GM12878 (cell line): ENCODE data around the gene TMEM52B. TPM values are rescaled to one million over a fixed set of nuclear protein-coding genes. Genes with fewer than 3 reads are reported as not detected.

Experiments
- ATAC-seq: fragments of 200-7000 bp; cut with Tn5 transposase; 3 replicates; pipeline ENCODE4 v1.9.1; 2020; ENCODE audit warnings: mild to moderate bottlenecking, moderate library complexity
- BruUV-seq: library from RNA; stranded (reverse); fragments of 400-500 nt; replicated peaks from 2 replicates; lab custom pipeline; 2021; lab: Mats Ljungman, UMichigan
- CTCF ChIA-PET: fragments of 300-600 bp; sonication (Branson Sonifier 250); formaldehyde crosslinking; extraction: SDS; loops from one replicate; lab custom pipeline; 2021; ENCODE audit warnings: inconsistent platforms; lab: Yijun Ruan, JAX
- POLR2A ChIA-PET: fragments of 350-600 bp; formaldehyde crosslinking; extraction: SDS; loops from one replicate; lab custom pipeline; 2021; ENCODE audit warnings: inconsistent platforms; lab: Charles Lee
- RAD21 ChIA-PET: fragments of 300-600 bp; sonication (Branson Sonifier 250); formaldehyde crosslinking; loops from one replicate; lab custom pipeline; 2023; ENCODE audit warnings: antibody characterized with exemption; ENCODE audit not compliant: unreplicated experiment; lab: Charles Lee
- SMC1A ChIA-PET: fragments of 300-600 bp; sonication (Branson Sonifier 250); formaldehyde crosslinking; loops from one replicate; lab custom pipeline; 2023; ENCODE audit not compliant: unreplicated experiment, uncharacterized antibody; lab: Charles Lee
- DNase-seq: peaks from one replicate; pipeline ENCODE4 v3.0.0-alpha.2; 2011; ENCODE audit warnings: low read depth, low spot score
- FAIRE-seq: peaks from 3 replicates; lab custom pipeline; 2011; peaks lifted over from hg19 to GRCh38; lab: Jason Lieb, UNC
- H2AFZ ChIP-seq: 2 replicates; pipeline ENCODE4 v1.6.0; 2011; ENCODE audit warnings: low read depth, low read length, control low read depth; ENCODE audit not compliant: control insufficient read depth
- H3K27ac ChIP-seq: 2 replicates; pipeline ENCODE4 v1.5.1; 2011; ENCODE audit warnings: control low read depth; ENCODE audit not compliant: control insufficient read depth, insufficient read depth
- H3K27me3 ChIP-seq, 2 experiments: replicated peaks in 1 of 2; 2 replicates each; pipeline versions ENCODE4 v1.6.0 to v1.6.1; 2011; ENCODE audit warnings: low read length in 1 of 2; ENCODE audit not compliant: control insufficient read depth in 2 of 2, insufficient read depth in 2 of 2
- H3K36me3 ChIP-seq, 2 experiments: 2 replicates each; pipeline ENCODE4 v1.5.1; 2011; ENCODE audit warnings: low read length in 1 of 2; ENCODE audit not compliant: control insufficient read depth in 2 of 2, insufficient read depth in 2 of 2
- H3K4me1 ChIP-seq: 2 replicates; pipeline ENCODE4 v1.6.1; 2011; ENCODE audit warnings: mild to moderate bottlenecking, low read length, moderate library complexity, mixed read lengths; ENCODE audit not compliant: control insufficient read depth, insufficient read depth
- H3K4me2 ChIP-seq: 2 replicates; pipeline ENCODE4 v1.6.0; 2011; ENCODE audit warnings: control low read depth; ENCODE audit not compliant: control insufficient read depth, insufficient read depth
- H3K4me3 ChIP-seq: fragments of 200-600 bp; sonication (generic); 2 replicates; pipeline ENCODE4 v1.5.1; 2016
- H3K79me2 ChIP-seq: 2 replicates; pipeline ENCODE4 v1.6.0; 2011; ENCODE audit warnings: low read length; ENCODE audit not compliant: control insufficient read depth, insufficient read depth
- H3K9ac ChIP-seq: 2 replicates; pipeline ENCODE4 v1.8.0; 2011; ENCODE audit warnings: low read length, control low read depth, mixed read lengths; ENCODE audit not compliant: control insufficient read depth, insufficient read depth
- H3K9me3 ChIP-seq: replicated peaks from 3 replicates; pipeline ENCODE4 v1.5.1; 2011; ENCODE audit warnings: mild to moderate bottlenecking, low read length; ENCODE audit not compliant: control insufficient read depth, insufficient read depth
- H4K20me1 ChIP-seq: 2 replicates; pipeline ENCODE4 v1.6.0; 2011; ENCODE audit not compliant: control insufficient read depth, insufficient read depth
- NFYA ChIP-seq: IDR thresholded peaks from 2 replicates; pipeline ENCODE4 v1.6.1; 2011; ENCODE audit warnings: low read depth, mild to moderate bottlenecking, low read length, improper control_type of control experiment, borderline replicate concordance
- SMC3 ChIP-seq: IDR thresholded peaks from 2 replicates; pipeline ENCODE4 v1.6.1; 2011; ENCODE audit warnings: low read length, improper control_type of control experiment, borderline replicate concordance
- ZBTB33 ChIP-seq: fragments of 450-650 bp; IDR thresholded peaks from 2 replicates; pipeline ENCODE4 v1.6.1; 2017; ENCODE audit warnings: mild to moderate bottlenecking
- ZNF207 ChIP-seq: fragments of 450-650 bp; IDR thresholded peaks from 2 replicates; pipeline ENCODE4 v1.6.1; 2014; ENCODE audit warnings: antibody characterized with exemption, mild to moderate bottlenecking, borderline replicate concordance
- ZNF274 ChIP-seq: IDR thresholded peaks from one replicate; pipeline ENCODE4 v1.8.0; 2011; ENCODE audit not compliant: insufficient read length, insufficient read depth
- ZNF622 ChIP-seq: fragments of 450-650 bp; IDR thresholded peaks from 2 replicates; pipeline ENCODE4 v1.6.1; 2017; ENCODE audit warnings: mild to moderate bottlenecking, inconsistent platforms
- ZSCAN29 ChIP-seq: fragments of 450-650 bp; IDR thresholded peaks from 2 replicates; pipeline ENCODE4 v1.6.1; 2017; ENCODE audit warnings: mild to moderate bottlenecking, moderate library complexity
- WGBS: methylation state at CpG from one replicate; pipeline ENCODE4 v1.1.6; 2016; ENCODE audit warnings: low lambda C conversion rate; ENCODE audit not compliant: insufficient replicate concordance, insufficient coverage; ENCODE audit errors: missing lambda C conversion rate; 5-methylcytosine and 5-hydroxymethylcytosine counted together
- in situ Hi-C: fragments of 300-500 bp; cut with MboI; formaldehyde crosslinking; loops from 9 replicates; pipeline ENCODE4 v1.14.3; 2018; ENCODE audit warnings: mixed read lengths
- intact Hi-C: fragments of 100-400 bp; cut with micrococcal nuclease; formaldehyde crosslinking; loops from one replicate; pipeline ENCODE4 v1.14.2; 2022; ENCODE audit not compliant: unreplicated experiment
- polyA plus RNA-seq, 11 experiments: library from polyadenylated mRNA; depleted of rRNA in 4 of 11; unstranded in 6 of 11; stranded (reverse) in 5 of 11; fragments of >200 nt; fragmentation: Nextera tagmentation in 4 of 11; fragmentation: Illumina TruSeq in 1 of 11; extraction: Ambion mirVana in 4 of 11; extraction: Trizol in 1 of 11; gene quantifications; 1 replicate in 1 of 11; 2 replicates in 10 of 11; pipeline versions ENCODE4 v1.2.1 to v1.2.3, GENCODE V29; 2011 to 2016; ENCODE audit warnings: inconsistent platforms in 2 of 11, missing spikeins in 2 of 11, low read depth in 1 of 11
- total RNA-seq, 4 experiments: library from RNA; depleted of rRNA in 3 of 4; stranded (reverse); fragments of >200 nt in 3 of 4; fragmentation: Illumina TruSeq in 1 of 4; extraction: Trizol in 1 of 4; gene quantifications; 2 replicates each; pipeline versions ENCODE4 v1.2.1 to v1.2.3, GENCODE V29; 2013 to 2021

The TMEM52B gene
- total and polyA plus RNA-seq, 10 of the 15 experiments (the other 5 are each of a cell fraction or from before 2014, with no cell fraction given): not detected

- no peak for TF ChIP-seq ZSCAN29
- TF ChIP-seq SMC3: no peak
- TF ChIP-seq NFYA: no peak
- TF ChIP-seq ZBTB33: no peak
- TF ChIP-seq ZNF274: no peak
- no peak for TF ChIP-seq ZNF207
- TF ChIP-seq, all 136 proteins: peak for 0
Measured at GRCh38 chr12:10174986-10175614, 3.7 kb upstream of the TMEM52B start (continued).

- ChIA-PET CTCF (interaction anchor here (1.0 to 2.5 kb wide), 2 partner anchors 22 to 23 kb away, joined by 3 to 7 read pairs; no protein-coding TSS in a partner anchor), POLR2A (no interaction called here), RAD21 (no interaction called here), SMC1A (interaction anchor here (1.4 kb wide), 1 partner anchor 16 kb away, joined by 3 read pairs; no protein-coding TSS in a partner anchor)
- Histone ChIP-seq H3K79me2 (no peaks in the 10 kb centered on the region), H4K20me1 (no peaks in the 10 kb centered on the region), H3K9ac (no peak overlapping the region), H3K36me3 (no peaks in the 10 kb centered on the region), H3K4me3 (no peak overlapping the region), H3K4me2 (no peak overlapping the region), H3K27ac (no peak overlapping the region), H2AFZ (no peak overlapping the region), H3K4me1 (no peaks in the 10 kb centered on the region), H3K9me3 (no peaks in the 10 kb centered on the region), H3K27me3 (peaks cover 0 to 9% of the 10 kb centered on the region in 2 experiments; a peak in 2 of 4 replicates)
- WGBS: 30% methylated on average over 5 of the region's 5 CpGs
- no peak for FAIRE-seq
- intact Hi-C loops: no loop called here
- no peak for ATAC-seq
- no peak for DNase-seq
- no peak for TF ChIP-seq ZNF622
- no TSS peak for BruUV-seq
- in situ Hi-C loops: no loop called here
Measured at GRCh38 chr12:10175846-10176636, 2.8 kb upstream of the TMEM52B start.
